Fibroblast of mammary gland (primary cell): ENCODE data around the gene CMBL.
"Not testable (repeated sequence)": the region's sequence is repeated elsewhere in the genome, so short reads cannot be mapped to it uniquely, and the experiment has no call there.

Source experiments
- DNase-seq: peaks from one replicate; pipeline ENCODE4 v3.0.0-alpha.2; 2010; ENCODE audit warnings: low read depth
- H3K4me3 ChIP-seq: 2 replicates; pipeline ENCODE4 v1.5.1; 2011; ENCODE audit warnings: low read depth, mild to moderate bottlenecking, low read length, moderate library complexity; ENCODE audit not compliant: control insufficient read depth
- CTCF ChIP-seq: conservative IDR thresholded peaks from 2 replicates; pipeline ENCODE4 v1.5.1; 2011; ENCODE audit warnings: low read depth, low read length, inconsistent platforms; ENCODE audit not compliant: control insufficient read depth, insufficient read depth

The CMBL gene

GRCh38 chr5:10290438-10290837 lies 17.3 kb downstream of the CMBL start:
- DNase-seq = no peak
- no peak for TF ChIP-seq CTCF

GRCh38 chr5:10289991-10290390 lies 17.7 kb downstream of the CMBL start:
- no peak for TF ChIP-seq CTCF
- H3K4me3 ChIP-seq = no peak overlapping the region

More at GRCh38 chr5:10290438-10290837, 17.3 kb downstream of the CMBL start:
- no peak overlapping the region for H3K4me3 ChIP-seq

GRCh38 chr5:10289353-10289752 lies 18.3 kb downstream of the CMBL start:
- peak; percentile 49 for DNase-seq
- H3K4me3 ChIP-seq = no peak overlapping the region
- TF ChIP-seq CTCF = peak; percentile 0

More at GRCh38 chr5:10289991-10290390, 17.7 kb downstream of the CMBL start:
- DNase-seq = no peak

GRCh38 chr5:10288592-10289219 lies 19.0 kb downstream of the CMBL start:
- TF ChIP-seq CTCF = no peak
- no peak for DNase-seq
- no peak overlapping the region for H3K4me3 ChIP-seq

- H3K4me3 ChIP-seq = no peak overlapping the region
- no peak for DNase-seq
- TF ChIP-seq CTCF = no peak
Observed at GRCh38 chr5:10286862-10287227, 20.9 kb downstream of the CMBL start.

GRCh38 chr5:10286162-10286861 lies 21.4 kb downstream of the CMBL start:
- TF ChIP-seq CTCF = no peak
- peak; percentile 82 for DNase-seq
- no peak overlapping the region for H3K4me3 ChIP-seq

GRCh38 chr5:10285362-10285761 lies 22.3 kb downstream of the CMBL start:
- peak; percentile 76 for DNase-seq
- not testable (repeated sequence) for H3K4me3 ChIP-seq
